Activated CD8-positive, alpha-beta memory T cell treated with anti-CD3 and anti-CD28 coated beads for 4 hours (primary cell): ENCODE results near the gene TSC22D1.

Experiments used
- DNase-seq, 2 donors: peaks; one replicate each; pipeline ENCODE4 v3.0.0-alpha.2; 2020; ENCODE audit warnings: low read depth in 2 of 2

Gene TSC22D1

GRCh38 chr13:44383945-44384344, 192.2 kb downstream of the TSC22D1 start:
- DNase-seq: no peak

GRCh38 chr13:44382635-44383145, 193.4 kb downstream of the TSC22D1 start:
- no peak for DNase-seq
